ENCODE data around the gene HUS1B. TPM values are rescaled to one million over a fixed set of nuclear protein-coding genes. Genes with fewer than 3 reads are reported as not detected.

HUS1B gene
- total and polyA plus RNA-seq, 4 donors: 0.31 to 3.0 (median 0.78) TPM

- 94 to 100% methylated on average over 1 of the region's 1 CpG for WGBS, 2 donors
- Histone ChIP-seq H3K9ac (ENCODE audit: insufficient read depth in 1 of 2, low read length in 2 of 2) (no peak overlapping the region), H3K27me3 (ENCODE audit: control insufficient read depth in 3 of 3, insufficient read depth in 3 of 3, low read length in 2 of 3) (no peaks in the 10 kb centered on the region), H3K4me3 (no peak overlapping the region), H3K27ac (ENCODE audit: low read depth in 1 of 2, low read length in 1 of 2) (no peak overlapping the region), H3K36me3 (ENCODE audit: control insufficient read depth in 4 of 4, insufficient read depth in 4 of 4, low read length in 4 of 4) (peaks cover 0 to 7% (median 3%) of the 10 kb centered on the region in 4 donors), H3K9me3 (ENCODE audit: control insufficient read depth in 4 of 4, insufficient read depth in 3 of 4, low read length in 3 of 4) (peaks cover 0 to 2% (median 0%) of the 10 kb centered on the region in 4 donors), H3K4me1 (ENCODE audit: control insufficient read depth in 5 of 5, insufficient read depth in 5 of 5, low read length in 5 of 5) (no peaks in the 10 kb centered on the region)
- no peak for ATAC-seq (ENCODE audit: insufficient read depth, low FRiP score)
- TF ChIP-seq CTCF (IDR thresholded peaks at IDR 0.05; ENCODE audit: control extremely low read depth, extremely low read depth): no peak
- no peak for DNase-seq
Observed at GRCh38 chr6:633611-634010, 23.3 kb downstream of the HUS1B start.

- peaks cover 0 to 2% (median 0%) of the 10 kb centered on the region in 4 donors for H3K9me3 ChIP-seq (ENCODE audit: control insufficient read depth in 4 of 4, insufficient read depth in 3 of 4, low read length in 3 of 4)
- no peak overlapping the region for H3K9ac ChIP-seq (ENCODE audit: insufficient read depth in 1 of 2, low read length in 2 of 2)
- ATAC-seq (ENCODE audit: insufficient read depth, low FRiP score) (no peak), DNase-seq (no peak)
- H3K27me3 ChIP-seq (ENCODE audit: control insufficient read depth in 3 of 3, insufficient read depth in 3 of 3, low read length in 2 of 3): no peaks in the 10 kb centered on the region
- peaks cover 0 to 5% (median 0%) of the 10 kb centered on the region in 5 donors for H3K4me1 ChIP-seq (ENCODE audit: control insufficient read depth in 5 of 5, insufficient read depth in 5 of 5, low read length in 5 of 5)
- TF ChIP-seq CTCF (IDR thresholded peaks at IDR 0.05; ENCODE audit: control extremely low read depth, extremely low read depth): no peak
- no peak overlapping the region for H3K4me3 ChIP-seq
- H3K36me3 ChIP-seq (ENCODE audit: control insufficient read depth in 4 of 4, insufficient read depth in 4 of 4, low read length in 4 of 4): peaks cover 0 to 6% (median 0%) of the 10 kb centered on the region in 4 donors
- H3K27ac ChIP-seq (ENCODE audit: low read depth in 1 of 2, low read length in 1 of 2): no peak overlapping the region
- 43 to 63% methylated on average over 3 of the region's 3 CpGs for WGBS, 2 donors
Observed at GRCh38 chr6:628766-629165, 28.1 kb downstream of the HUS1B start.

GRCh38 chr6:626236-626635, 30.7 kb downstream of the HUS1B start:
- WGBS, 2 donors: 93 to 95% methylated on average over 9 of the region's 9 CpGs
- peak in 1 of 3 donors; percentile 18 for DNase-seq
- no peak overlapping the region for H3K9ac ChIP-seq (ENCODE audit: insufficient read depth in 1 of 2, low read length in 2 of 2)
- ATAC-seq (ENCODE audit: insufficient read depth, low FRiP score): no peak
- H3K36me3 ChIP-seq (ENCODE audit: control insufficient read depth in 4 of 4, insufficient read depth in 4 of 4, low read length in 4 of 4): peaks cover 0 to 7% (median 0%) of the 10 kb centered on the region in 4 donors
- no peak overlapping the region for H3K27ac ChIP-seq (ENCODE audit: low read depth in 1 of 2, low read length in 1 of 2)
- H3K9me3 ChIP-seq (ENCODE audit: control insufficient read depth in 4 of 4, insufficient read depth in 3 of 4, low read length in 3 of 4): peaks cover 0 to 2% (median 0%) of the 10 kb centered on the region in 4 donors
- no peak for TF ChIP-seq CTCF (IDR thresholded peaks at IDR 0.05; ENCODE audit: control extremely low read depth, extremely low read depth)
- H3K4me3 ChIP-seq: no peak overlapping the region
- no peaks in the 10 kb centered on the region for H3K27me3 ChIP-seq (ENCODE audit: control insufficient read depth in 3 of 3, insufficient read depth in 3 of 3, low read length in 2 of 3)
- peaks cover 0 to 5% (median 0%) of the 10 kb centered on the region in 5 donors for H3K4me1 ChIP-seq (ENCODE audit: control insufficient read depth in 5 of 5, insufficient read depth in 5 of 5, low read length in 5 of 5)

GRCh38 chr6:624979-625378, 31.9 kb downstream of the HUS1B start:
- Histone ChIP-seq H3K4me1 (ENCODE audit: control insufficient read depth in 5 of 5, insufficient read depth in 5 of 5, low read length in 5 of 5) (peaks cover 0 to 5% (median 2%) of the 10 kb centered on the region in 5 donors), H3K27me3 (ENCODE audit: control insufficient read depth in 3 of 3, insufficient read depth in 3 of 3, low read length in 2 of 3) (no peaks in the 10 kb centered on the region), H3K9me3 (ENCODE audit: control insufficient read depth in 4 of 4, insufficient read depth in 3 of 4, low read length in 3 of 4) (no peaks in the 10 kb centered on the region), H3K27ac (ENCODE audit: low read depth in 1 of 2, low read length in 1 of 2) (no peak overlapping the region), H3K4me3 (no peak overlapping the region), H3K9ac (ENCODE audit: insufficient read depth in 1 of 2, low read length in 2 of 2) (no peak overlapping the region), H3K36me3 (ENCODE audit: control insufficient read depth in 4 of 4, insufficient read depth in 4 of 4, low read length in 4 of 4) (peaks cover 0 to 8% (median 0%) of the 10 kb centered on the region in 4 donors)
- peak; percentile 6 for TF ChIP-seq CTCF (IDR thresholded peaks at IDR 0.05; ENCODE audit: control extremely low read depth, extremely low read depth)
- DNase-seq: peak; percentile 59 to 88 (median 81)
- no peak for ATAC-seq (ENCODE audit: insufficient read depth, low FRiP score)
- WGBS, 2 donors: 89 to 92% methylated on average over 11 of the region's 11 CpGs

All from lung (tissue), 12 donors.